Osteoblast (primary cell): ENCODE measurements around the gene FGF14. TPM values are rescaled to one million over a fixed set of nuclear protein-coding genes. Genes with fewer than 3 reads are reported as not detected.

Experiments
- DNase-seq: peaks from one replicate; pipeline ENCODE4 v3.0.0; 2011; ENCODE audit warnings: low spot score, mixed read lengths; ENCODE audit not compliant: insufficient read length; ENCODE audit errors: missing footprints
- H2AFZ ChIP-seq: 2 replicates; pipeline ENCODE4 v1.6.0; 2011; ENCODE audit warnings: mild to moderate bottlenecking, low read length
- H3K27ac ChIP-seq: 2 replicates; pipeline ENCODE4 v1.5.1; 2011; ENCODE audit warnings: mild to moderate bottlenecking, low read depth, low read length, moderate library complexity
- H3K27me3 ChIP-seq: 2 replicates; pipeline ENCODE4 v1.6.0; 2012; ENCODE audit warnings: mild to moderate bottlenecking, control low read depth, inconsistent platforms, low read length, moderate library complexity; ENCODE audit not compliant: insufficient read depth
- H3K36me3 ChIP-seq: 2 replicates; pipeline ENCODE4 v1.5.1; 2011; ENCODE audit warnings: mild to moderate bottlenecking, low read length, control low read depth, moderate library complexity; ENCODE audit not compliant: insufficient read depth
- H3K4me1 ChIP-seq: 2 replicates; pipeline ENCODE4 v1.5.1; 2011; ENCODE audit warnings: mild to moderate bottlenecking, low read length, control low read depth, moderate library complexity; ENCODE audit not compliant: insufficient read depth
- H3K4me2 ChIP-seq: 2 replicates; pipeline ENCODE4 v1.6.0; 2011; ENCODE audit warnings: mild to moderate bottlenecking, low read length; ENCODE audit not compliant: insufficient read depth
- H3K4me3 ChIP-seq: fragments of 200-600 bp; sonication (generic); 3 replicates; pipeline ENCODE4 v1.5.1; 2012; ENCODE audit warnings: mild to moderate bottlenecking, low read length, inconsistent platforms; ENCODE audit not compliant: insufficient read depth
- H3K79me2 ChIP-seq: 2 replicates; pipeline ENCODE4 v1.6.0; 2012; ENCODE audit warnings: mild to moderate bottlenecking, low read length, control low read depth, inconsistent platforms; ENCODE audit not compliant: insufficient read depth
- H3K9me3 ChIP-seq: 2 replicates; pipeline ENCODE4 v1.5.1; 2011; ENCODE audit warnings: low read depth, low read length, control low read depth
- H4K20me1 ChIP-seq: 2 replicates; pipeline ENCODE4 v1.6.0; 2012; ENCODE audit warnings: mild to moderate bottlenecking, low read length, control low read depth; ENCODE audit not compliant: insufficient read depth
- total RNA-seq: library from RNA; depleted of rRNA; stranded (reverse); fragments of >200 nt; gene quantifications from 2 replicates; pipeline ENCODE4 v1.2.3, GENCODE V29; 2012
- TF ChIP-seq, protein P1 (sequence below): IDR thresholded peaks from 2 replicates; pipeline ENCODE4 v1.5.1; 2011; ENCODE audit warnings: mild to moderate bottlenecking, low read depth, low read length, moderate library complexity; ENCODE audit errors: extremely low read depth

FGF14 gene
- total RNA-seq, 1 donor: under 0.01 TPM

DNA sequence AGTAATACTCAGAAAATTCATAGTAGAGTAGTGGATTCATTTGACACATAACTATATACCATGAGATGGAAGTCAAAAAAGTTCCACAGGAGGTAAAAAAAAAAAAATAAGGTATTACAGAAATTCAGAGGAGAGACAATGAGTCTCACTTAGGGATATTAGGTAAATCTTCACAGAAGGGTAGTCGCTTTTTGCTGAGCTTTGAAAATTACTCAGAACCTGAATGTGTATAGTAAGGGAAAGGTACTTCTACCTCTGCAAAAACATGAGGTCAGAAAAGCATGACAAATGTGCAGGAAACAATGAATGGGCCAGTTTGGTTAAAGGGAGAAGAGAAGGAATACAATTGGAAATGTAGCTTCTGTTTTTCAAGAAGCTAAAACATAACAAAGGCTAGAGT, 698.8 kb downstream of the FGF14 start:
- H3K4me3 ChIP-seq: no peak overlapping the region
- no peaks in the 10 kb centered on the region for H3K27me3 ChIP-seq
- H2AFZ ChIP-seq: no peak overlapping the region
- H3K36me3 ChIP-seq: peaks cover 19% of the 10 kb centered on the region
- DNase-seq: no peak
- TF ChIP-seq, protein P1, sequence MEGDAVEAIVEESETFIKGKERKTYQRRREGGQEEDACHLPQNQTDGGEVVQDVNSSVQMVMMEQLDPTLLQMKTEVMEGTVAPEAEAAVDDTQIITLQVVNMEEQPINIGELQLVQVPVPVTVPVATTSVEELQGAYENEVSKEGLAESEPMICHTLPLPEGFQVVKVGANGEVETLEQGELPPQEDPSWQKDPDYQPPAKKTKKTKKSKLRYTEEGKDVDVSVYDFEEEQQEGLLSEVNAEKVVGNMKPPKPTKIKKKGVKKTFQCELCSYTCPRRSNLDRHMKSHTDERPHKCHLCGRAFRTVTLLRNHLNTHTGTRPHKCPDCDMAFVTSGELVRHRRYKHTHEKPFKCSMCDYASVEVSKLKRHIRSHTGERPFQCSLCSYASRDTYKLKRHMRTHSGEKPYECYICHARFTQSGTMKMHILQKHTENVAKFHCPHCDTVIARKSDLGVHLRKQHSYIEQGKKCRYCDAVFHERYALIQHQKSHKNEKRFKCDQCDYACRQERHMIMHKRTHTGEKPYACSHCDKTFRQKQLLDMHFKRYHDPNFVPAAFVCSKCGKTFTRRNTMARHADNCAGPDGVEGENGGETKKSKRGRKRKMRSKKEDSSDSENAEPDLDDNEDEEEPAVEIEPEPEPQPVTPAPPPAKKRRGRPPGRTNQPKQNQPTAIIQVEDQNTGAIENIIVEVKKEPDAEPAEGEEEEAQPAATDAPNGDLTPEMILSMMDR: no peak
- H3K27ac ChIP-seq: no peak overlapping the region
- H3K4me1 ChIP-seq: peaks cover 27% of the 10 kb centered on the region
- H3K79me2 ChIP-seq: peaks cover 2% of the 10 kb centered on the region
- peaks cover 22% of the 10 kb centered on the region for H4K20me1 ChIP-seq
- no peaks in the 10 kb centered on the region for H3K9me3 ChIP-seq
- H3K4me2 ChIP-seq: no peak overlapping the region

DNA sequence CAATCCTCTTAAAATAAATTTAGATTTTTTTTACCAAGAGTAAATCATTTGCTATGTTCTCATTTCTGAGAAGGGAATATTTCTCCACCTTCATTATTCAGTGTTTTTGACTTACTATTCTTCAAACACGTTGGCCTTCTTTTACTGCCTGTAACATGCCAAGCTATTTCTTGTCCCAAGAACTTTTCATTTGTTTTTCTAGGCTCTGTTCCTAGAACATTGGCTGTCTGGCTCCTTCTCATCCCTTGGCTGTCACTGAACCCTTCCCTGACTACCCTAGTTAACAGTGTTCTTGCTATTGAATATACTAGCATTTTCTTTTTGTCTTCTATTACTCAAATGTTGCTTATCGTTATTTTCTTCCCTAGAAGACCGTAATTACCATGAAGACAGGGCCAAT, 701.2 kb downstream of the FGF14 start:
- H3K27me3 ChIP-seq: no peaks in the 10 kb centered on the region
- H4K20me1 ChIP-seq: peaks cover 12% of the 10 kb centered on the region
- no peak overlapping the region for H3K4me3 ChIP-seq
- H2AFZ ChIP-seq: no peak overlapping the region
- no peaks in the 10 kb centered on the region for H3K9me3 ChIP-seq
- H3K4me1 ChIP-seq: peaks cover 12% of the 10 kb centered on the region
- no peak overlapping the region for H3K27ac ChIP-seq
- H3K36me3 ChIP-seq: peaks cover 23% of the 10 kb centered on the region
- no peak for DNase-seq
- H3K79me2 ChIP-seq: peaks cover 4% of the 10 kb centered on the region
- no peak overlapping the region for H3K4me2 ChIP-seq
- TF ChIP-seq, protein P1: no peak

DNA sequence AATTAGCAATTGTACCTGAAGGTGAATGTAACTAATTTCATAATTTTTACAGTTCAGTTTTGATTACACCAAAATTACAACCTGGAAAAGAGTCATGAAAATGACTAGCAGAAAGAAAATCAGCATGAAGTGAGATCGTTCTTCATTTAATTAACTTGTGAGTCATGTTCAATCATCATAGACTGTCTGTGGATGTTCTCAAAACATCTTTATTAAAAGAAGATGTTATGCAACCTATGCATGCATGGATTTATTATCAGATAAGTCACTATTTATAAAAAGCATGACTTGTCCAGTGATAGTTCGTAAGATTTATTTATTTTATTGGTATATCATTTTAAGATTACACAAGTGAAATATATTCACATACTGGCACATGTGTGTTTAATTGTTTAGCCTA, 703.4 kb downstream of the FGF14 start:
- TF ChIP-seq, protein P1: no peak
- Histone ChIP-seq H3K27me3 (no peaks in the 10 kb centered on the region), H3K4me1 (peaks cover 12% of the 10 kb centered on the region), H4K20me1 (peaks cover 10% of the 10 kb centered on the region), H3K79me2 (peaks cover 6% of the 10 kb centered on the region), H3K9me3 (no peaks in the 10 kb centered on the region), H3K36me3 (peaks cover 41% of the 10 kb centered on the region), H2AFZ (no peak overlapping the region), H3K4me3 (no peak overlapping the region), H3K4me2 (no peak overlapping the region), H3K27ac (peak overlapping the region; percentile 17)
- no peak for DNase-seq

DNA sequence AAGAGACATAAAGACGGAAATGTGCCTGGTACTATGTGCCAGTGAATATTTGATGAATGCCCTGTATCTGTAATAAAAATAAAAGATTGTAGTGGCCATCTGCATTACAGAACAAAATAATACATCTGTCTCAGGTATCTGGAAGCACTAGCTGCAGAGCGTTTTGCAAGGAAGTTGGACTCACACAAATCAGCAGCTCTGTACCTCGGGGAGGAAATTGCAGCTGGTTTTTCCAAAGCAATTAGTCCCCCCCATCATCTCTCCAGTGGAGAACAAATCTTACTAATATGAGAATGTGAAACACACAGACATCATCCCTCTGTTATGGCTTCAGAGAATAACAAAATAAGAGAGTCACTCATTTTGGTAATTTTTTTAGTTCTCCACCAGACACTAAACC, 704.1 kb downstream of the FGF14 start:
- peaks cover 9% of the 10 kb centered on the region for H3K79me2 ChIP-seq
- peaks cover 12% of the 10 kb centered on the region for H3K4me1 ChIP-seq
- peaks cover 47% of the 10 kb centered on the region for H3K36me3 ChIP-seq
- TF ChIP-seq, protein P1: no peak
- peaks cover 10% of the 10 kb centered on the region for H4K20me1 ChIP-seq
- H3K27ac ChIP-seq: no peak overlapping the region
- no peak overlapping the region for H3K4me2 ChIP-seq
- no peak overlapping the region for H2AFZ ChIP-seq
- H3K4me3 ChIP-seq: no peak overlapping the region
- H3K9me3 ChIP-seq: no peaks in the 10 kb centered on the region
- DNase-seq: no peak
- no peaks in the 10 kb centered on the region for H3K27me3 ChIP-seq
